Rectal smooth muscle tissue (tissue), 1 donor: Measurements from ENCODE around the gene CHST11.
"Not testable (repeated sequence)": the region's sequence is repeated elsewhere in the genome, so short reads cannot be mapped to it uniquely, and the experiment has no call there.

Experiments used
- H3K27ac ChIP-seq: one replicate; pipeline ENCODE4 v1.7.0; 2013; ENCODE audit warnings: low read depth, low read length, inconsistent platforms
- H3K27me3 ChIP-seq: one replicate; pipeline ENCODE4 v1.7.0; 2013; ENCODE audit warnings: low read length; ENCODE audit not compliant: control insufficient read depth, insufficient read depth
- H3K36me3 ChIP-seq: one replicate; pipeline ENCODE4 v1.7.0; 2013; ENCODE audit warnings: low read length; ENCODE audit not compliant: control insufficient read depth, insufficient read depth
- H3K4me1 ChIP-seq: one replicate; pipeline ENCODE4 v1.7.0; 2013; ENCODE audit warnings: low read length; ENCODE audit not compliant: control insufficient read depth, insufficient read depth
- H3K4me3 ChIP-seq: one replicate; pipeline ENCODE4 v1.7.0; 2013; ENCODE audit warnings: low read length
- H3K9ac ChIP-seq: one replicate; pipeline ENCODE4 v1.7.0; 2013; ENCODE audit warnings: low read length

CHST11 gene

GRCh38 chr12:104570174-104570907 is 113.6 kb downstream of the CHST11 start:
- Histone ChIP-seq H3K27ac (no peak overlapping the region), H3K9ac (no peak overlapping the region), H3K36me3 (no peaks in the 10 kb centered on the region), H3K27me3 (no peaks in the 10 kb centered on the region), H3K4me3 (no peak overlapping the region), H3K4me1 (peaks cover 8% of the 10 kb centered on the region)

GRCh38 chr12:104571328-104571727 is 114.6 kb downstream of the CHST11 start:
- no peak overlapping the region for H3K4me3 ChIP-seq
- no peaks in the 10 kb centered on the region for H3K36me3 ChIP-seq
- H3K9ac ChIP-seq = no peak overlapping the region
- H3K27ac ChIP-seq = no peak overlapping the region
- no peaks in the 10 kb centered on the region for H3K27me3 ChIP-seq
- peaks cover 4% of the 10 kb centered on the region for H3K4me1 ChIP-seq

- H3K4me1 ChIP-seq, H3K9ac ChIP-seq, H3K27ac ChIP-seq, H3K36me3 ChIP-seq, H3K4me3 ChIP-seq, H3K27me3 ChIP-seq: not testable (repeated sequence)
Measured at GRCh38 chr12:104574353-104574752, 117.6 kb downstream of the CHST11 start.

- H3K36me3 ChIP-seq, H3K4me1 ChIP-seq, H3K9ac ChIP-seq, H3K27me3 ChIP-seq, H3K27ac ChIP-seq, H3K4me3 ChIP-seq: not testable (repeated sequence)
Measured at GRCh38 chr12:104574758-104575157, 118.0 kb downstream of the CHST11 start.

GRCh38 chr12:104575442-104576186 is 118.9 kb downstream of the CHST11 start:
- no peak overlapping the region for H3K27ac ChIP-seq
- no peaks in the 10 kb centered on the region for H3K4me1 ChIP-seq
- no peak overlapping the region for H3K9ac ChIP-seq
- no peaks in the 10 kb centered on the region for H3K36me3 ChIP-seq
- no peak overlapping the region for H3K4me3 ChIP-seq
- H3K27me3 ChIP-seq = no peaks in the 10 kb centered on the region

GRCh38 chr12:104576187-104576778 is 119.5 kb downstream of the CHST11 start:
- H3K27me3 ChIP-seq = no peaks in the 10 kb centered on the region
- H3K27ac ChIP-seq = no peak overlapping the region
- H3K36me3 ChIP-seq = no peaks in the 10 kb centered on the region
- H3K4me3 ChIP-seq = no peak overlapping the region
- no peak overlapping the region for H3K9ac ChIP-seq
- no peaks in the 10 kb centered on the region for H3K4me1 ChIP-seq

GRCh38 chr12:104576980-104577580 is 120.3 kb downstream of the CHST11 start:
- H3K27ac ChIP-seq = no peak overlapping the region
- no peaks in the 10 kb centered on the region for H3K36me3 ChIP-seq
- no peak overlapping the region for H3K9ac ChIP-seq
- H3K4me1 ChIP-seq = no peaks in the 10 kb centered on the region
- no peaks in the 10 kb centered on the region for H3K27me3 ChIP-seq
- no peak overlapping the region for H3K4me3 ChIP-seq

GRCh38 chr12:104577581-104577981 is 120.8 kb downstream of the CHST11 start:
- Histone ChIP-seq H3K27me3 (no peaks in the 10 kb centered on the region), H3K4me3 (no peak overlapping the region), H3K27ac (no peak overlapping the region), H3K4me1 (no peaks in the 10 kb centered on the region), H3K36me3 (no peaks in the 10 kb centered on the region), H3K9ac (no peak overlapping the region)

- H3K4me1 ChIP-seq = no peaks in the 10 kb centered on the region
- no peaks in the 10 kb centered on the region for H3K27me3 ChIP-seq
- H3K27ac ChIP-seq = no peak overlapping the region
- H3K36me3 ChIP-seq = no peaks in the 10 kb centered on the region
- H3K4me3 ChIP-seq = no peak overlapping the region
- no peak overlapping the region for H3K9ac ChIP-seq
Measured at GRCh38 chr12:104578453-104578852, 121.7 kb downstream of the CHST11 start.

- no peaks in the 10 kb centered on the region for H3K4me1 ChIP-seq
- H3K27ac ChIP-seq = no peak overlapping the region
- no peak overlapping the region for H3K9ac ChIP-seq
- no peaks in the 10 kb centered on the region for H3K27me3 ChIP-seq
- no peak overlapping the region for H3K4me3 ChIP-seq
- H3K36me3 ChIP-seq = no peaks in the 10 kb centered on the region
Measured at GRCh38 chr12:104579718-104580495, 123.2 kb downstream of the CHST11 start.

- H3K4me1 ChIP-seq = peaks cover 2% of the 10 kb centered on the region
- no peak overlapping the region for H3K4me3 ChIP-seq
- no peak overlapping the region for H3K9ac ChIP-seq
- no peak overlapping the region for H3K27ac ChIP-seq
- H3K36me3 ChIP-seq = no peaks in the 10 kb centered on the region
- H3K27me3 ChIP-seq = no peaks in the 10 kb centered on the region
Measured at GRCh38 chr12:104581005-104581570, 124.3 kb downstream of the CHST11 start.

GRCh38 chr12:104582739-104583138 is 126.0 kb downstream of the CHST11 start:
- H3K4me1 ChIP-seq = peaks cover 9% of the 10 kb centered on the region

More at GRCh38 chr12:104582739-104583138, 126.0 kb downstream of the CHST11 start:
- H3K27me3 ChIP-seq = no peaks in the 10 kb centered on the region
- H3K9ac ChIP-seq = no peak overlapping the region
- no peak overlapping the region for H3K4me3 ChIP-seq
- no peaks in the 10 kb centered on the region for H3K36me3 ChIP-seq
- no peak overlapping the region for H3K27ac ChIP-seq
